ENCODE measurements around the gene FLT3. TPM values are rescaled to one million over a fixed set of nuclear protein-coding genes. Genes with fewer than 3 reads are reported as not detected.

Gene FLT3
- total RNA-seq, 3 donors from 2014 or later: 0.98 to 1.4 (median 1.3) TPM

GRCh38 chr13:27977476-27978300 is 122.7 kb downstream of the FLT3 start:
- Histone ChIP-seq H3K9me3 (no peaks in the 10 kb centered on the region), H3K4me3 (peak overlapping the region in 1 of 3 donors; percentile 40), H3K36me3 (no peaks in the 10 kb centered on the region), H3K27ac (no peak overlapping the region), H3K27me3 (peaks cover 0 to 98% of the 10 kb centered on the region in 2 donors), H3K4me1 (peaks cover 5 to 6% of the 10 kb centered on the region in 2 donors)
- no peak for TF ChIP-seq POLR2A (IDR thresholded peaks at IDR 0.05)
- no peak for TF ChIP-seq CTCF (IDR thresholded peaks at IDR 0.05)
- no peak for TF ChIP-seq POLR2AphosphoS5 (IDR thresholded peaks at IDR 0.05)
- intact Hi-C loops (cut with DNase I; ENCODE audit: low total_unique reads): loop anchor here (10.0 kb wide), 1 partner anchor 613 kb away; no protein-coding TSS in a partner anchor
- DNase-seq (ENCODE audit: low spot score in 2 of 2): no peak

GRCh38 chr13:27976362-27977091 is 123.8 kb downstream of the FLT3 start:
- Histone ChIP-seq H3K27me3 (peaks cover 0 to 98% of the 10 kb centered on the region in 2 donors), H3K9me3 (no peaks in the 10 kb centered on the region), H3K27ac (no peak overlapping the region), H3K36me3 (no peaks in the 10 kb centered on the region), H3K4me1 (peaks cover 5 to 6% of the 10 kb centered on the region in 2 donors), H3K4me3 (no peak overlapping the region)
- intact Hi-C loops (cut with DNase I; ENCODE audit: low total_unique reads): loop anchor here (10.0 kb wide), 1 partner anchor 612 kb away; no protein-coding TSS in a partner anchor
- TF ChIP-seq POLR2A (IDR thresholded peaks at IDR 0.05): no peak
- no peak for TF ChIP-seq CTCF (IDR thresholded peaks at IDR 0.05)
- TF ChIP-seq POLR2AphosphoS5 (IDR thresholded peaks at IDR 0.05): no peak
- no peak for DNase-seq (ENCODE audit: low spot score in 2 of 2)

DNA sequence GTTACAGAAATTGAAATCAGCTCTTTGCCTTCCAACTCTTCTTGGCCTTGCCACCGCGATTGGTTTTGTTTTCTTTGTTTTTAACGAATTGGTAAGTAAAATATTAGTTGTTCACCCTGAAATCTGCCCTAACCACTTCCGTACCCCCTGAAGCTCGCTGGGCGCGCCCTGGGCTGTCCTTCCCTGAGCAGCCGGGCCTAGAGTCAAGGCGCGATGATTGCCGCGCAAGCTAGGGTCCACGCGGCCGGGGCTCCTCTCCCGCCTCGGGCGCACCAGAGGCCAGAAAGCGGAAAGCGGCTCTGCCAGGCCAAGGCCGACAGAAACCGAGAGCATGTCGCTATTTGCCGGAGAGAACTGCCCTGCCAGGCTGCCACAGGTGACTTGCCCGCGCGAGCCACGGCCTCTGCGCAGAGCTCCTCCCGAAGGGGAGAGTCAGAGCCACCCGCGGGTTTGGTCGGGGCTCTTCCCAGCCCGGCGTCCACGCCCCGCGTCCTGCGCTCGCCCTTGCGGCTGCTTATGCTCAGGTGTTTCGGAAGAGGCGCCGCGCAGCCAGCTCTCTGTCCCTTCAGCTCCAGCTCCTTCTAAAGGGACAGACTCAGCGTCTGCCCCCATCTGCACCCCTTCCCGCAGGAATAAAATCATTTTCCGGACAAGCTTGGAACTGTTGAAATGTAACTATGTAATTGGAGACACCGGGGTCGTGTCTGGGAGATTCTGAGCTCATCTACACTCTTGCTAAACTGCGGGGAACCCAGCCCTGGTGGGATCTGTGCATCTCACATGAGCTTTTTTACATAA is 124.6 kb downstream of the FLT3 start:
- H3K27ac ChIP-seq: no peak overlapping the region
- DNase-seq (ENCODE audit: low spot score in 2 of 2): no peak
- no peaks in the 10 kb centered on the region for H3K9me3 ChIP-seq
- TF ChIP-seq POLR2A (IDR thresholded peaks at IDR 0.05) (no peak), CTCF (IDR thresholded peaks at IDR 0.05) (no peak), POLR2AphosphoS5 (IDR thresholded peaks at IDR 0.05) (no peak)
- H3K4me1 ChIP-seq: peaks cover 5 to 6% of the 10 kb centered on the region in 2 donors
- no peaks in the 10 kb centered on the region for H3K36me3 ChIP-seq
- H3K4me3 ChIP-seq: peak overlapping the region in 1 of 3 donors; percentile 28
- intact Hi-C loops (cut with DNase I; ENCODE audit: low total_unique reads): loop anchor here (10.0 kb wide), 1 partner anchor 611 kb away; no protein-coding TSS in a partner anchor
- peaks cover 0 to 98% of the 10 kb centered on the region in 2 donors for H3K27me3 ChIP-seq

DNA sequence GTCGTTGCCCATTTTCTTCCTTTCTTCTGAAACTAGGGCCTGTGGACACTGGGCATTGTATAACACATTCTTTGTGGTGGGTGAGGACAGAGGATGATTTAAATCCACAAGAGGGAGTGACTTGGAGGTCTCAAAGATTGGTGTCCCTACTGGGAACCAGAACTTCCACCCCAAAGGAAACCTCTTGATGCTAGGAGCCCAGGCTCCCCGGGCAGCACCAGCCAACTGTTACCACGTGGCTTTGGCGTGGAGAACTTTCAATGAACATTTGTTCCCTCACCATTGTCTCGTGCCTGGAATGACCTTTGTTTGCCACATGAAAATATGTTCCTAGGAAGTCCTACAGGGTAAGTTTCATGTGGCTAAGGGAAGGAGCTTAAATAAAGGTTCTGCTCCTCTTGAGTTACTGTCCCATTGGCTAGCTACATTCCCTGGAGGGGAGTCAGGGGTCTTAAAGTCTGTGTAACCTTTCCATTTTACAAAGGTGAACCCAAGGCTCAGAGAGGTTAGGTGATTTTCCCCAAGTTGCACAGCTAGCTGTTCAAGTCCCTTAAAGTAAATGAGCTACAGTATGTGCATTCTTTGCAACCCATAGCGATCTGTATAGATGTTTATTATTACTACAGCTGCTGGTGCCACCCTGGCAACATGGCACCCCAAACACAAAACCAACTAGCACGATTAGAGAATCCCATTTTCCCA is 126.3 kb downstream of the FLT3 start:
- Histone ChIP-seq H3K4me3 (no peak overlapping the region), H3K27me3 (peaks cover 0 to 98% of the 10 kb centered on the region in 2 donors), H3K27ac (no peak overlapping the region), H3K4me1 (peaks cover 5 to 6% of the 10 kb centered on the region in 2 donors), H3K36me3 (no peaks in the 10 kb centered on the region), H3K9me3 (no peaks in the 10 kb centered on the region)
- TF ChIP-seq CTCF (IDR thresholded peaks at IDR 0.05) (no peak), POLR2A (IDR thresholded peaks at IDR 0.05) (no peak), POLR2AphosphoS5 (IDR thresholded peaks at IDR 0.05) (no peak)
- no peak for DNase-seq (ENCODE audit: low spot score in 2 of 2)
- intact Hi-C loops (cut with DNase I; ENCODE audit: low total_unique reads): loop anchor here (10.0 kb wide), 1 partner anchor 609 kb away; no protein-coding TSS in a partner anchor
